ENCODE measurements around the gene POMC. TPM values are rescaled to one million over a fixed set of nuclear protein-coding genes. Genes with fewer than 3 reads are reported as not detected.

The POMC gene
- total RNA-seq, 1 donor from 2014 or later = not detected

GRCh38 chr2:25198209-25198525, 29.8 kb upstream of the POMC start:
- Mint-ChIP-seq H3K27me3 (ENCODE audit: low read depth, unreplicated experiment) (peaks cover 2% of the 10 kb centered on the region), H3K4me1 (ENCODE audit: low read depth, unreplicated experiment) (peaks cover 15% of the 10 kb centered on the region), H3K36me3 (ENCODE audit: low read depth, unreplicated experiment) (no peaks in the 10 kb centered on the region), H3K27ac (ENCODE audit: unreplicated experiment) (peak overlapping the region; percentile 88), H3K9me3 (ENCODE audit: unreplicated experiment) (no peaks in the 10 kb centered on the region), H3K4me3 (ENCODE audit: unreplicated experiment) (no peak overlapping the region)
- peak overlapping the region; percentile 61 for H2AFZ ChIP-seq (ENCODE audit: low read depth, low read length)
- no peak overlapping the region for H3K9ac ChIP-seq (ENCODE audit: low read length)
- no peaks in the 10 kb centered on the region for H3K79me2 ChIP-seq (ENCODE audit: insufficient read depth, low read length)
- no peak overlapping the region for H3K27ac ChIP-seq (ENCODE audit: low read depth, low read length)
- H3K4me3 ChIP-seq (ENCODE audit: insufficient read depth, low read depth, low read length) = no peak overlapping the region
- FAIRE-seq (no peak), DNase-seq (ENCODE audit: low read depth) (no peak)
- no peaks in the 10 kb centered on the region for H3K36me3 ChIP-seq (ENCODE audit: insufficient read depth, low read length)
- H3K4me2 ChIP-seq (ENCODE audit: low read length) = peak overlapping the region; percentile 38
- no peaks in the 10 kb centered on the region for H3K4me1 ChIP-seq (ENCODE audit: insufficient read depth, low read length)
- no peaks in the 10 kb centered on the region for H3K9me3 ChIP-seq (ENCODE audit: insufficient read depth, low read depth, low read length)
- no peaks in the 10 kb centered on the region for H4K20me1 ChIP-seq (ENCODE audit: insufficient read depth, low read length)
- H3K27me3 ChIP-seq (ENCODE audit: insufficient read depth, low read length) = no peaks in the 10 kb centered on the region
- TF ChIP-seq EZH2 (IDR thresholded peaks at IDR 0.05; ENCODE audit: insufficient read depth, low read length) (no peak), CTCF (IDR thresholded peaks at IDR 0.05; ENCODE audit: insufficient read depth, low read depth, low read length) (no peak)

- Mint-ChIP-seq H3K27ac (ENCODE audit: unreplicated experiment) (peak overlapping the region; percentile 88), H3K36me3 (ENCODE audit: low read depth, unreplicated experiment) (no peaks in the 10 kb centered on the region)
Measured at GRCh38 chr2:25197336-25198208, 29.2 kb upstream of the POMC start.

More at GRCh38 chr2:25197336-25198208, 29.2 kb upstream of the POMC start:
- Mint-ChIP-seq H3K27me3 (ENCODE audit: low read depth, unreplicated experiment) (peaks cover 2% of the 10 kb centered on the region), H3K4me1 (ENCODE audit: low read depth, unreplicated experiment) (peaks cover 15% of the 10 kb centered on the region), H3K9me3 (ENCODE audit: unreplicated experiment) (no peaks in the 10 kb centered on the region), H3K4me3 (ENCODE audit: unreplicated experiment) (peak overlapping the region; percentile 37)
- Histone ChIP-seq H3K9ac (ENCODE audit: low read length) (no peak overlapping the region), H3K27ac (ENCODE audit: low read depth, low read length) (no peak overlapping the region), H3K79me2 (ENCODE audit: insufficient read depth, low read length) (no peaks in the 10 kb centered on the region), H3K27me3 (ENCODE audit: insufficient read depth, low read length) (no peaks in the 10 kb centered on the region), H4K20me1 (ENCODE audit: insufficient read depth, low read length) (no peaks in the 10 kb centered on the region), H2AFZ (ENCODE audit: low read depth, low read length) (peak overlapping the region; percentile 61), H3K36me3 (ENCODE audit: insufficient read depth, low read length) (no peaks in the 10 kb centered on the region), H3K9me3 (ENCODE audit: insufficient read depth, low read depth, low read length) (no peaks in the 10 kb centered on the region), H3K4me1 (ENCODE audit: insufficient read depth, low read length) (no peaks in the 10 kb centered on the region), H3K4me3 (ENCODE audit: insufficient read depth, low read depth, low read length) (no peak overlapping the region), H3K4me2 (ENCODE audit: low read length) (peak overlapping the region; percentile 38)
- DNase-seq (ENCODE audit: low read depth) = peak; percentile 47
- FAIRE-seq = no peak
- TF ChIP-seq CTCF (IDR thresholded peaks at IDR 0.05; ENCODE audit: insufficient read depth, low read depth, low read length) = no peak
- no peak for TF ChIP-seq EZH2 (IDR thresholded peaks at IDR 0.05; ENCODE audit: insufficient read depth, low read length)

Data from astrocyte (in vitro differentiated cells and primary cell).